ENCODE data around the gene RHBDF2. TPM values are rescaled to one million over a fixed set of nuclear protein-coding genes. Genes with fewer than 3 reads are reported as not detected.
A peak's percentile ranks its signal among the peaks of the same experiment; 100 is the strongest.

RHBDF2 gene
- total and polyA plus RNA-seq, 2 experiments from 2014 or later = 4.9 to 11.0 TPM

DNA sequence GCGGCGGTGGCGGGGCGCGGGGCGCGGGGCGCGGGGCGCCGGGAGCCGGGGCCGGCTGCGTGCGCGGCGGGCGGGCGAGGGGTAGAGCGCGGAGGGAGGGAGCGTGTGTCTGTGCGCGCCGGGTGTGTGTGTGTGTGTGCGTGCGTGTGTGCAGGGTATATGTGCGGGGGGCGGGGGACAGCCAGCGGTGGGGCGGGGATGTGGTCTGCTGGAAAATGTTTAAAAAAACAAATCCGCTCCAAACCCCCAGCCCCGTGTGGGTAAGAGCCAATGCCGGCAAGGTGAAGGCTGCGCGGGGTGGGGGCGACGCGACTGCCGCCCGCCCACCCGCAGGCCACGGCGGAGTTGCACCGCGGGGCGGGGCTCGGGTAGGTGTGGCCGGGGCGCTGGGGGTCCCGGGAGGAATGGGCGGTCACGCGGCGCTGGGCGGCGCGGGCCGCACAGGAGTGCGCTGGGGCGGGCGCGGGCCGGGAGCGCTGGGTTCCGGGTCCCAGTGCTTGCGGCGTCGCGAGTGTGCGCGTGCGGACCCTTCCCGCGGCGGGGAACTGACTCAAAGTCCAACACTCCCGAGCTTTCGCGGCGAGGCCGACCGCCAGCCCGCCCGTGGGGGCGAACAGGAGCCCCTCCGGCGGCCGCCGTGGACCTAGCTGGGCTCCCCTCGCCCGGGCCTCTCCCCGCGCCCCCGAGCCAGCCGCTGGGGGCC lies 36.5 kb upstream of the RHBDF2 start, which contains the start of gene CYGB:
Gene CYGB, minus strand, starts transcription at position 132 of the 703 bp plus-strand sequence. CDS start 167 bp downstream, outside the sequence.
- Histone ChIP-seq H3K9me3 (ENCODE audit: low read depth) (no peaks in the 10 kb centered on the region), H3K79me2 (no peaks in the 10 kb centered on the region), H3K36me3 (replicated peaks; ENCODE audit: insufficient read depth, low read depth) (no peaks in the 10 kb centered on the region), H3K4me2 (peak within 1 kb of the TSS; percentile 88), H3K27ac (no peak within 1 kb of the TSS), H3K4me3 (peak within 1 kb of the TSS; percentile 29), H3K27me3 (peaks cover 28% of the 10 kb centered on the region), H2AFZ (peak within 1 kb of the TSS; percentile 15), H3K4me1 (ENCODE audit: insufficient read depth) (peaks cover 30% of the 10 kb centered on the region), H3K9me2 (replicated peaks; ENCODE audit: insufficient read depth) (no peaks in the 10 kb centered on the region), H4K20me1 (ENCODE audit: insufficient read depth, poor library complexity, severe bottlenecking) (no peaks in the 10 kb centered on the region)
- WGBS (ENCODE audit: low lambda C conversion rate, missing lambda C conversion rate) = 0% methylated on average over 4 of the region's 95 CpGs
- TF ChIP-seq EZH2 (IDR thresholded peaks at IDR 0.05; ENCODE audit: borderline replicate concordance) (no peak), EZH2phosphoT487 (IDR thresholded peaks at IDR 0.05; ENCODE audit: low read depth, severe bottlenecking, unreplicated experiment) (no peak), CTCF (IDR thresholded peaks at IDR 0.05; ENCODE audit: poor library complexity) (no peak)
- peak; percentile 64 for DNase-seq (ENCODE audit: low spot score)

DNA sequence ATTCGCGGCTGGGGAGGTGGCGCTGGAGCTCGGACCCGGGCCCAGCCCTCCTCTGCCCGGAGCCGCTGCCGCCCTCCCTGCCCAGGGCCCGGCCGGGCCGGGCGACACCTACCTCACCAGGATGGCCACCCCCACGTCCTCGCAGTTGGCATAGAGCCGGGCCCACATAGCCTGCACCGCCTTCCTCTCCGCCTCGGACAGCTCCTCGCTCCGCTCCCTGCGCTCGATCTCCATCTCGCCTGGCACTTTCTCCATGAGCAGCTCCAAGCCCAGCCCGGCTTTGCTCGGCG lies 36.0 kb upstream of the RHBDF2 start:
- Histone ChIP-seq H3K4me2 (peak overlapping the region; percentile 88), H3K79me2 (no peaks in the 10 kb centered on the region), H3K9me3 (ENCODE audit: low read depth) (no peaks in the 10 kb centered on the region), H3K4me1 (ENCODE audit: insufficient read depth) (peaks cover 35% of the 10 kb centered on the region), H3K9me2 (replicated peaks; ENCODE audit: insufficient read depth) (no peaks in the 10 kb centered on the region), H3K27ac (no peak overlapping the region), H3K4me3 (no peak overlapping the region), H3K27me3 (peaks cover 28% of the 10 kb centered on the region), H4K20me1 (ENCODE audit: insufficient read depth, poor library complexity, severe bottlenecking) (no peaks in the 10 kb centered on the region), H2AFZ (no peak overlapping the region), H3K36me3 (replicated peaks; ENCODE audit: insufficient read depth, low read depth) (no peaks in the 10 kb centered on the region)
- DNase-seq (ENCODE audit: low spot score) = no peak
- TF ChIP-seq EZH2phosphoT487 (IDR thresholded peaks at IDR 0.05; ENCODE audit: low read depth, severe bottlenecking, unreplicated experiment) (no peak), CTCF (IDR thresholded peaks at IDR 0.05; ENCODE audit: poor library complexity) (no peak)
- 9% methylated on average over 22 of the region's 26 CpGs for WGBS (ENCODE audit: low lambda C conversion rate, missing lambda C conversion rate)

- H3K9me2 ChIP-seq (replicated peaks; ENCODE audit: insufficient read depth) = no peaks in the 10 kb centered on the region
- no peak for DNase-seq (ENCODE audit: low spot score)
- H3K27me3 ChIP-seq = peaks cover 28% of the 10 kb centered on the region
- TF ChIP-seq EZH2phosphoT487 (IDR thresholded peaks at IDR 0.05; ENCODE audit: low read depth, severe bottlenecking, unreplicated experiment) (no peak), EZH2 (IDR thresholded peaks at IDR 0.05; ENCODE audit: borderline replicate concordance) (no peak), CTCF (IDR thresholded peaks at IDR 0.05; ENCODE audit: poor library complexity) (no peak)
- no peak overlapping the region for H3K4me3 ChIP-seq
- H3K4me2 ChIP-seq = peak overlapping the region; percentile 88
- no peaks in the 10 kb centered on the region for H3K79me2 ChIP-seq
- H3K4me1 ChIP-seq (ENCODE audit: insufficient read depth) = peaks cover 37% of the 10 kb centered on the region
- H2AFZ ChIP-seq = no peak overlapping the region
- H3K27ac ChIP-seq = no peak overlapping the region
- no peaks in the 10 kb centered on the region for H4K20me1 ChIP-seq (ENCODE audit: insufficient read depth, poor library complexity, severe bottlenecking)
- no peaks in the 10 kb centered on the region for H3K36me3 ChIP-seq (replicated peaks; ENCODE audit: insufficient read depth, low read depth)
- no peaks in the 10 kb centered on the region for H3K9me3 ChIP-seq (ENCODE audit: low read depth)
- 66% methylated on average over 18 of the region's 25 CpGs for WGBS (ENCODE audit: low lambda C conversion rate, missing lambda C conversion rate)
Observed at GRCh38 chr17:76536511-76537287, 35.5 kb upstream of the RHBDF2 start.
